ENCODE data around the gene SLC24A1. TPM values are rescaled to one million over a fixed set of nuclear protein-coding genes. Genes with fewer than 3 reads are reported as not detected.
A peak's percentile ranks its signal among the peaks of the same experiment; 100 is the strongest.

SLC24A1 gene
- total RNA-seq, 2 experiments from 2014 or later = 2.2 to 2.3 TPM

- H3K27me3 Mint-ChIP-seq = no peaks in the 10 kb centered on the region
- TF ChIP-seq CTCF (IDR thresholded peaks at IDR 0.05) = no peak
- no peak for ATAC-seq (ENCODE audit: poor library complexity)
- peaks cover 39% of the 10 kb centered on the region for H3K4me1 Mint-ChIP-seq (ENCODE audit: low read depth)
- no peaks in the 10 kb centered on the region for H3K9me3 ChIP-seq (ENCODE audit: control insufficient read depth in 1 of 2, insufficient read depth in 1 of 2, low read length in 2 of 2)
- POLR2A ChIA-PET = no interaction called here
- H3K27ac ChIP-seq (ENCODE audit: low read depth in 1 of 2, low read length in 2 of 2) = no peak overlapping the region
- peaks cover 58% of the 10 kb centered on the region for H3K36me3 ChIP-seq (ENCODE audit: insufficient read depth, low read length)
- H3K4me3 Mint-ChIP-seq = no peak overlapping the region
- H3K9me3 Mint-ChIP-seq = no peaks in the 10 kb centered on the region
- intact Hi-C loops (cut with DNase I, micrococcal nuclease) = no loop called here
- H3K4me1 ChIP-seq (ENCODE audit: insufficient read depth, low read length) = peaks cover 4% of the 10 kb centered on the region
- H3K27me3 ChIP-seq (ENCODE audit: control insufficient read depth in 1 of 2, insufficient read depth in 2 of 2, low read length in 2 of 2) = no peaks in the 10 kb centered on the region
- CTCF ChIA-PET = no interaction called here
- DNase-seq = no peak
- no peak overlapping the region for H3K27ac Mint-ChIP-seq
- H3K36me3 Mint-ChIP-seq (ENCODE audit: low read depth) = peaks cover 84% of the 10 kb centered on the region
- H3K4me3 ChIP-seq (ENCODE audit: low read length) = no peak overlapping the region
Measured at GRCh38 chr15:65587094-65587493, 34.6 kb upstream of the SLC24A1 start.

- no peaks in the 10 kb centered on the region for H3K4me1 Mint-ChIP-seq (ENCODE audit: low read depth)
- ChIA-PET CTCF (interaction anchor here (1.1 kb wide), 1 partner anchor 11 kb away, joined by 3 read pairs; no protein-coding TSS in a partner anchor), POLR2A (no interaction called here)
- peaks cover 72% of the 10 kb centered on the region for H3K36me3 ChIP-seq (ENCODE audit: insufficient read depth, low read length)
- DNase-seq = peak in 4 of 14 experiments; percentile 23 to 51 (median 35)
- no peaks in the 10 kb centered on the region for H3K4me1 ChIP-seq (ENCODE audit: insufficient read depth, low read length)
- no peak overlapping the region for H3K27ac Mint-ChIP-seq
- H3K4me3 ChIP-seq (ENCODE audit: low read length) = no peak overlapping the region
- intact Hi-C loops (cut with DNase I, micrococcal nuclease) = loop anchor here in 1 of 2 experiments (10.0 kb wide), 1 partner anchor 689 kb away; no protein-coding TSS in a partner anchor
- ATAC-seq (ENCODE audit: poor library complexity) = no peak
- H3K36me3 Mint-ChIP-seq (ENCODE audit: low read depth) = peaks cover 93% of the 10 kb centered on the region
- H3K27me3 ChIP-seq (ENCODE audit: control insufficient read depth in 1 of 2, insufficient read depth in 2 of 2, low read length in 2 of 2) = no peaks in the 10 kb centered on the region
- H3K27ac ChIP-seq (ENCODE audit: low read depth in 1 of 2, low read length in 2 of 2) = no peak overlapping the region
- H3K4me3 Mint-ChIP-seq = no peak overlapping the region
- no peaks in the 10 kb centered on the region for H3K27me3 Mint-ChIP-seq
- H3K9me3 Mint-ChIP-seq = no peaks in the 10 kb centered on the region
- H3K9me3 ChIP-seq (ENCODE audit: control insufficient read depth in 1 of 2, insufficient read depth in 1 of 2, low read length in 2 of 2) = no peaks in the 10 kb centered on the region
- TF ChIP-seq CTCF (IDR thresholded peaks at IDR 0.05) = no peak
Measured at GRCh38 chr15:65595960-65596359, 25.8 kb upstream of the SLC24A1 start.

- no peak overlapping the region for H3K4me3 ChIP-seq (ENCODE audit: low read length)
- H3K27ac Mint-ChIP-seq = no peak overlapping the region
- H3K4me3 Mint-ChIP-seq = no peak overlapping the region
- H3K4me1 Mint-ChIP-seq (ENCODE audit: low read depth) = no peaks in the 10 kb centered on the region
- no peaks in the 10 kb centered on the region for H3K9me3 ChIP-seq (ENCODE audit: control insufficient read depth in 1 of 2, insufficient read depth in 1 of 2, low read length in 2 of 2)
- no peaks in the 10 kb centered on the region for H3K9me3 Mint-ChIP-seq
- peaks cover 67% of the 10 kb centered on the region for H3K36me3 ChIP-seq (ENCODE audit: insufficient read depth, low read length)
- no peak for ATAC-seq (ENCODE audit: poor library complexity)
- no peak overlapping the region for H3K27ac ChIP-seq (ENCODE audit: low read depth in 1 of 2, low read length in 2 of 2)
- ChIA-PET POLR2A (no interaction called here), CTCF (no interaction called here)
- H3K27me3 Mint-ChIP-seq = no peaks in the 10 kb centered on the region
- intact Hi-C loops (cut with DNase I, micrococcal nuclease) = loop anchor here in 1 of 2 experiments (10.0 kb wide), 1 partner anchor 686 kb away; no protein-coding TSS in a partner anchor
- DNase-seq = no peak
- peaks cover 86% of the 10 kb centered on the region for H3K36me3 Mint-ChIP-seq (ENCODE audit: low read depth)
- H3K4me1 ChIP-seq (ENCODE audit: insufficient read depth, low read length) = no peaks in the 10 kb centered on the region
- TF ChIP-seq CTCF (IDR thresholded peaks at IDR 0.05) = no peak
- H3K27me3 ChIP-seq (ENCODE audit: control insufficient read depth in 1 of 2, insufficient read depth in 2 of 2, low read length in 2 of 2) = no peaks in the 10 kb centered on the region
Measured at GRCh38 chr15:65598468-65598867, 23.3 kb upstream of the SLC24A1 start.
